GM23338 (cell line): ENCODE data around the gene SDHA. TPM values are rescaled to one million over a fixed set of nuclear protein-coding genes. Genes with fewer than 3 reads are reported as not detected.
A peak's percentile ranks its signal among the peaks of the same experiment; 100 is the strongest.
"Not testable (repeated sequence)": the region's sequence is repeated elsewhere in the genome, so short reads cannot be mapped to it uniquely, and the experiment has no call there.

ENCODE experiments used
- ATAC-seq: fragments of 200-7000 bp; cut with Tn5 transposase; 3 replicates; pipeline ENCODE4 v1.9.1; 2020
- DNase-seq: peaks from one replicate; pipeline ENCODE4 v3.0.0-alpha.2; 2015; ENCODE audit warnings: low spot score
- H2AFZ ChIP-seq: fragments of 200-600 bp; sonication (generic); 2 replicates; pipeline ENCODE4 v1.8.0; 2016; ENCODE audit warnings: antibody characterized with exemption, mild to moderate bottlenecking, moderate library complexity
- H3F3A ChIP-seq: fragments of 200-600 bp; sonication (generic); replicated peaks from 2 replicates; pipeline ENCODE4 v1.8.0; 2017; ENCODE audit warnings: antibody characterized with exemption, mixed run types, low read depth
- H3K27ac ChIP-seq: fragments of 200-600 bp; sonication (generic); 2 replicates; pipeline ENCODE4 v1.6.1; 2016; ENCODE audit warnings: low read depth
- H3K27me3 ChIP-seq: fragments of 200-600 bp; sonication (generic); 2 replicates; pipeline ENCODE4 v1.8.0; 2016; ENCODE audit warnings: mild to moderate bottlenecking, mixed run types, moderate library complexity; ENCODE audit not compliant: insufficient read depth
- H3K36me3 ChIP-seq: fragments of 200-600 bp; sonication (generic); 2 replicates; pipeline ENCODE4 v1.8.0; 2016; ENCODE audit warnings: mild to moderate bottlenecking; ENCODE audit not compliant: insufficient read depth
- H3K4me1 ChIP-seq: fragments of 200-600 bp; sonication (generic); 2 replicates; pipeline ENCODE4 v1.8.0; 2016; ENCODE audit warnings: mild to moderate bottlenecking, moderate library complexity; ENCODE audit not compliant: insufficient read depth
- H3K4me2 ChIP-seq: fragments of 200-600 bp; sonication (generic); 2 replicates; pipeline ENCODE4 v1.7.1; 2017; ENCODE audit warnings: mixed run types
- H3K4me3 ChIP-seq: fragments of 200-600 bp; sonication (generic); 2 replicates; pipeline ENCODE4 v1.6.1; 2016; ENCODE audit warnings: mixed run types
- H3K79me2 ChIP-seq: fragments of 200-600 bp; sonication (generic); replicated peaks from 2 replicates; pipeline ENCODE4 v1.8.0; 2017; ENCODE audit warnings: mild to moderate bottlenecking; ENCODE audit not compliant: insufficient read depth
- H3K9me2 ChIP-seq: fragments of 200-600 bp; sonication (generic); 2 replicates; pipeline ENCODE4 v1.8.0; 2017; ENCODE audit not compliant: insufficient read depth
- H4K20me1 ChIP-seq: fragments of 200-600 bp; sonication (generic); replicated peaks from 2 replicates; pipeline ENCODE4 v1.8.0; 2017; ENCODE audit warnings: mild to moderate bottlenecking; ENCODE audit not compliant: insufficient read depth
- H3K27ac Mint-ChIP-seq: 2 replicates; pipeline ENCODE4 v1.8.0; 2020; ENCODE audit warnings: inconsistent platforms, mild to moderate bottlenecking, moderate library complexity, mixed read lengths
- H3K27me3 Mint-ChIP-seq: 3 replicates; pipeline ENCODE4 v1.8.0; 2022; ENCODE audit warnings: low read depth, mild to moderate bottlenecking, moderate library complexity, mixed read lengths, inconsistent platforms; ENCODE audit not compliant: insufficient read depth, poor library complexity
- H3K36me3 Mint-ChIP-seq: 3 replicates; pipeline ENCODE4 v1.8.0; 2021; ENCODE audit warnings: low read depth, mild to moderate bottlenecking, inconsistent platforms, moderate library complexity, mixed read lengths
- H3K4me1 Mint-ChIP-seq: 3 replicates; pipeline ENCODE4 v1.8.0; 2020; ENCODE audit warnings: mild to moderate bottlenecking, inconsistent platforms, mixed read lengths
- H3K4me3 Mint-ChIP-seq: 3 replicates; pipeline ENCODE4 v1.8.0; 2021; ENCODE audit warnings: moderate library complexity, mild to moderate bottlenecking, inconsistent platforms, mixed read lengths
- H3K9me3 Mint-ChIP-seq: 3 replicates; pipeline ENCODE4 v1.8.0; 2020; ENCODE audit warnings: moderate library complexity, mild to moderate bottlenecking, inconsistent platforms, mixed read lengths
- CREB1 ChIP-seq: fragments of 250-450 bp; sonication (Bioruptor Pico); IDR thresholded peaks from 2 replicates; pipeline ENCODE4 v1.5.0; 2020; ENCODE audit warnings: low read depth, mild to moderate bottlenecking, moderate library complexity
- EZH2 ChIP-seq: fragments of 200-600 bp; sonication (generic); IDR thresholded peaks from one replicate; pipeline ENCODE4 v1.8.0; 2017; ENCODE audit warnings: antibody characterized with exemption, mild to moderate bottlenecking, low read depth; ENCODE audit not compliant: unreplicated experiment
- JUNB ChIP-seq: IDR thresholded peaks from one replicate; pipeline ENCODE4 v1.6.1; 2016; ENCODE audit warnings: antibody characterized with exemption; ENCODE audit not compliant: unreplicated experiment
- NANOG ChIP-seq: IDR thresholded peaks from 2 replicates; pipeline ENCODE4 v1.6.1; 2016; ENCODE audit warnings: antibody characterized with exemption, borderline replicate concordance
- POLR2AphosphoS5 ChIP-seq: IDR thresholded peaks from 2 replicates; pipeline ENCODE4 v1.6.1; 2016; ENCODE audit warnings: antibody characterized with exemption, low read depth
- STAT1 ChIP-seq: IDR thresholded peaks from one replicate; pipeline ENCODE4 v1.6.1; 2016; ENCODE audit warnings: antibody characterized with exemption; ENCODE audit not compliant: unreplicated experiment
- ZNF331 ChIP-seq: fragments of 250-450 bp; sonication (Bioruptor Pico); IDR thresholded peaks from 2 replicates; pipeline ENCODE4 v1.5.0; 2020; ENCODE audit warnings: low read depth, mild to moderate bottlenecking, moderate library complexity
- polyA plus RNA-seq: library from polyadenylated mRNA; unstranded; fragments of >200 nt; fragmentation: Nextera tagmentation; extraction: Ambion mirVana; gene quantifications from 2 replicates; pipeline ENCODE4 v1.2.1, GENCODE V29; 2016
- total RNA-seq: library from RNA; depleted of rRNA; stranded (reverse); fragments of >200 nt; shearing (Covaris generic); gene quantifications from 2 replicates; pipeline ENCODE4 v1.2.3, GENCODE V29; 2014
- TF ChIP-seq, protein P1 (sequence below): fragments of 250-450 bp; sonication (Bioruptor Pico); IDR thresholded peaks from 2 replicates; pipeline ENCODE4 v1.5.0; 2020; ENCODE audit warnings: mild to moderate bottlenecking, moderate library complexity

Gene SDHA
- total and polyA plus RNA-seq, 2 experiments from 2014 or later: 62.2 to 70.6 TPM

DNA sequence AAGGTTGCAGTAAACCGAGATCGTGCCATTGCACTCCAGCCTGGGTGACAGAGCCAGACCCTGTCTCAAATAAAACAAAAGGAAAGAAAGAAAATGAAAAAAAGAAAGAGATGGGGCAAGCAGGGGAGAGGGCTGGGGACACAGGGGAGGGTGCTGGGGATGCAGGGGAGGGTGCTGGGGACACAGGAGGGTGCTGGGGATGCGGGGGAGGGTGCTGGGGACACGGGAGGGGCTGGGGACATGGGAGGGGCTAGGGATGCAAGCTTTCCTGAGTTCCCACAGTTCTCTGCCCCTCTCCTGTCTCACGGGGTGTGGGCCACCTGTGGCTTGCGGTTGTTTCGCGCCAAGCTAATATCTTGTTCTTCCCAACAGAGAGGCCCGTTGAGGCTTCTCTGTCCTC is 60.5 kb downstream of the SDHA start:
- Mint-ChIP-seq H3K36me3 (peaks cover 75% of the 10 kb centered on the region), H3K4me1 (no peaks in the 10 kb centered on the region; the same call in 2 of the 3 replicates), H3K27ac (no peak overlapping the region), H3K9me3 (peaks cover 35% of the 10 kb centered on the region), H3K4me3 (no peak overlapping the region), H3K27me3 (peaks cover 16% of the 10 kb centered on the region)
- no peak for TF ChIP-seq ZNF331 (CRISPR knock-in tag)
- no peak for TF ChIP-seq STAT1
- no peak for TF ChIP-seq JUNB
- TF ChIP-seq EZH2: no peak
- no peak for TF ChIP-seq NANOG
- peaks cover 74% of the 10 kb centered on the region for H3K79me2 ChIP-seq
- H3K9me2 ChIP-seq: no peaks in the 10 kb centered on the region
- ATAC-seq (no peak), DNase-seq (no peak)
- H3K36me3 ChIP-seq: peaks cover 5% of the 10 kb centered on the region; the same call in 1 of the 2 replicates
- H3K4me2 ChIP-seq: no peak overlapping the region
- H3K4me1 ChIP-seq: no peaks in the 10 kb centered on the region
- no peak overlapping the region for H3K4me3 ChIP-seq
- peaks cover 7% of the 10 kb centered on the region; the same call in 1 of the 2 replicates for H4K20me1 ChIP-seq
- no peak overlapping the region for H2AFZ ChIP-seq
- H3F3A ChIP-seq: no peaks in the 10 kb centered on the region
- no peak overlapping the region for H3K27ac ChIP-seq
- H3K27me3 ChIP-seq: no peaks in the 10 kb centered on the region

DNA sequence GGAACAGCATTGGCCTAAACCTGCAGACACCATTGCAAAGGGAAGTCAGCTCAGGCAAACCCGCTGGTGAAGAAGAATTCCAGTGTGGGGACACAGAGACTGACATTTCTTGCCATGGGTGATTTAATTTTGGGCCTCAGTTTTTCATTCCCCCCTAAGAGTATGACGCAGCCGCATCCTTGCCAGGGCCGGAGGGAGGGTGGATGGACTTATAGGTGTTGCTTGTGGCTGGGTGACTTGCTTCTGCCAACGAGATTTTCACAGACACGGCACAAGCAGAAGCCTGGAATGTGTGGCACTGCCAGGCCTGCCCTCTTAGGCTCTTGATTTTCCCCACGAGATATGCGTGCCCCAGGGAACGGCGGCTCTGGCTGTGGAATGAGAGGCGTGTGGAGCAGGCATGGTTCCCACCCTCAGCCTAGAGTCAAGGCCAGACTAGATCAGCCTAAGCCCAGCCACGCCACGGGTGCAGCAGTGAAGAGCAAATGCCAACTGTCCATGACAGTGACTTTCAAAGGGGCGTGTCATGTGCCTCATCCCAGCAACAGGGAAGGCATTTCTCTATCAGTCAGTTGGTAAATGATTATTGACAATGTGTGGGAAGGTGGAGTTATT is 61.0 kb downstream of the SDHA start:
- H3K79me2 ChIP-seq: peaks cover 74% of the 10 kb centered on the region
- Mint-ChIP-seq H3K36me3 (peaks cover 75% of the 10 kb centered on the region), H3K27me3 (peaks cover 20% of the 10 kb centered on the region), H3K9me3 (peaks cover 40% of the 10 kb centered on the region)
- not testable (repeated sequence) for H3K4me3 Mint-ChIP-seq, H2AFZ ChIP-seq, H3K27me3 ChIP-seq, H3K27ac Mint-ChIP-seq, H3K4me1 Mint-ChIP-seq, H3K4me3 ChIP-seq, H3K4me1 ChIP-seq, H3F3A ChIP-seq, H4K20me1 ChIP-seq, H3K9me2 ChIP-seq, ATAC-seq, DNase-seq, H3K27ac ChIP-seq, H3K36me3 ChIP-seq, H3K4me2 ChIP-seq

DNA sequence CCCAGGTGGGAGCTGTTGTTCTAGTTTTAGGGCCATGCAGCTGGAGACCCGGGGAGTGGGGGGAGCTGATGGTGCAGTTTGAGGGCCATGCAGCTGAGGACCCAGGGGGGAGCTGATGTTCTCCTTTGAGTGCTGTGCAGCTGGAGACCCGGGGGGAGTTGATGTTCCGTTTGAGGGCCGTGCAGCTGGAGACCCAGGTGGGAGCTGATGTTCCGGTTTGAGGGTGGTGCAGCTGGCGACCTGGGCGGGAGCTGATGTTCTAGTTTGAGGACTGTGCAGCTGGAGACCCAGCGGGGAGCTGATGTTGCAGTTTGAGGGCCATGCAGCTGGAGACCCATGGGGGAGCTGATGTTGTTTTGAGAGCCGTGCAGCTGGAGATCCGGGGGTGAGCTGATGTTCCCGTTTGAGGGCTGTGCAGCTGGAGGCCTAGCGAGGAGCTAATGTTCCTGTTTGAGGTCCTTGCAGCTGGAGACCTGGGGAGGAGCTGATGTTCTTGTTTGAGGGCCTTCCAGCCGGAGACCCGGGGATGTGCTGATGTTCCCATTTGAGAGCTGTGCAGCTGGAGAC is 68.0 kb downstream of the SDHA start:
- Mint-ChIP-seq H3K4me1 (no peaks in the 10 kb centered on the region), H3K27ac (peak overlapping the region; percentile 52; the same call in 1 of the 2 replicates), H3K9me3 (peaks cover 36% of the 10 kb centered on the region), H3K36me3 (peaks cover 64% of the 10 kb centered on the region), H3K4me3 (no peak overlapping the region), H3K27me3 (peaks cover 21% of the 10 kb centered on the region)
- Histone ChIP-seq H3K4me3 (no peak overlapping the region), H3K79me2 (peaks cover 77% of the 10 kb centered on the region), H3K27me3 (no peaks in the 10 kb centered on the region), H3K4me1 (no peaks in the 10 kb centered on the region), H2AFZ (no peak overlapping the region), H3K27ac (no peak overlapping the region), H3K36me3 (no peaks in the 10 kb centered on the region; the same call in 1 of the 2 replicates), H3K9me2 (no peaks in the 10 kb centered on the region), H4K20me1 (0 out of 2 replicates have a peak, but pooled peaks cover 9% of the 10 kb centered on the region), H3F3A (no peaks in the 10 kb centered on the region), H3K4me2 (no peak overlapping the region)
- DNase-seq: no peak
- ATAC-seq: no peak
- TF ChIP-seq ZNF331 (CRISPR knock-in tag) (no peak), POLR2AphosphoS5 (no peak), CREB1 (CRISPR knock-in tag) (no peak)
- TF ChIP-seq, protein P1, sequence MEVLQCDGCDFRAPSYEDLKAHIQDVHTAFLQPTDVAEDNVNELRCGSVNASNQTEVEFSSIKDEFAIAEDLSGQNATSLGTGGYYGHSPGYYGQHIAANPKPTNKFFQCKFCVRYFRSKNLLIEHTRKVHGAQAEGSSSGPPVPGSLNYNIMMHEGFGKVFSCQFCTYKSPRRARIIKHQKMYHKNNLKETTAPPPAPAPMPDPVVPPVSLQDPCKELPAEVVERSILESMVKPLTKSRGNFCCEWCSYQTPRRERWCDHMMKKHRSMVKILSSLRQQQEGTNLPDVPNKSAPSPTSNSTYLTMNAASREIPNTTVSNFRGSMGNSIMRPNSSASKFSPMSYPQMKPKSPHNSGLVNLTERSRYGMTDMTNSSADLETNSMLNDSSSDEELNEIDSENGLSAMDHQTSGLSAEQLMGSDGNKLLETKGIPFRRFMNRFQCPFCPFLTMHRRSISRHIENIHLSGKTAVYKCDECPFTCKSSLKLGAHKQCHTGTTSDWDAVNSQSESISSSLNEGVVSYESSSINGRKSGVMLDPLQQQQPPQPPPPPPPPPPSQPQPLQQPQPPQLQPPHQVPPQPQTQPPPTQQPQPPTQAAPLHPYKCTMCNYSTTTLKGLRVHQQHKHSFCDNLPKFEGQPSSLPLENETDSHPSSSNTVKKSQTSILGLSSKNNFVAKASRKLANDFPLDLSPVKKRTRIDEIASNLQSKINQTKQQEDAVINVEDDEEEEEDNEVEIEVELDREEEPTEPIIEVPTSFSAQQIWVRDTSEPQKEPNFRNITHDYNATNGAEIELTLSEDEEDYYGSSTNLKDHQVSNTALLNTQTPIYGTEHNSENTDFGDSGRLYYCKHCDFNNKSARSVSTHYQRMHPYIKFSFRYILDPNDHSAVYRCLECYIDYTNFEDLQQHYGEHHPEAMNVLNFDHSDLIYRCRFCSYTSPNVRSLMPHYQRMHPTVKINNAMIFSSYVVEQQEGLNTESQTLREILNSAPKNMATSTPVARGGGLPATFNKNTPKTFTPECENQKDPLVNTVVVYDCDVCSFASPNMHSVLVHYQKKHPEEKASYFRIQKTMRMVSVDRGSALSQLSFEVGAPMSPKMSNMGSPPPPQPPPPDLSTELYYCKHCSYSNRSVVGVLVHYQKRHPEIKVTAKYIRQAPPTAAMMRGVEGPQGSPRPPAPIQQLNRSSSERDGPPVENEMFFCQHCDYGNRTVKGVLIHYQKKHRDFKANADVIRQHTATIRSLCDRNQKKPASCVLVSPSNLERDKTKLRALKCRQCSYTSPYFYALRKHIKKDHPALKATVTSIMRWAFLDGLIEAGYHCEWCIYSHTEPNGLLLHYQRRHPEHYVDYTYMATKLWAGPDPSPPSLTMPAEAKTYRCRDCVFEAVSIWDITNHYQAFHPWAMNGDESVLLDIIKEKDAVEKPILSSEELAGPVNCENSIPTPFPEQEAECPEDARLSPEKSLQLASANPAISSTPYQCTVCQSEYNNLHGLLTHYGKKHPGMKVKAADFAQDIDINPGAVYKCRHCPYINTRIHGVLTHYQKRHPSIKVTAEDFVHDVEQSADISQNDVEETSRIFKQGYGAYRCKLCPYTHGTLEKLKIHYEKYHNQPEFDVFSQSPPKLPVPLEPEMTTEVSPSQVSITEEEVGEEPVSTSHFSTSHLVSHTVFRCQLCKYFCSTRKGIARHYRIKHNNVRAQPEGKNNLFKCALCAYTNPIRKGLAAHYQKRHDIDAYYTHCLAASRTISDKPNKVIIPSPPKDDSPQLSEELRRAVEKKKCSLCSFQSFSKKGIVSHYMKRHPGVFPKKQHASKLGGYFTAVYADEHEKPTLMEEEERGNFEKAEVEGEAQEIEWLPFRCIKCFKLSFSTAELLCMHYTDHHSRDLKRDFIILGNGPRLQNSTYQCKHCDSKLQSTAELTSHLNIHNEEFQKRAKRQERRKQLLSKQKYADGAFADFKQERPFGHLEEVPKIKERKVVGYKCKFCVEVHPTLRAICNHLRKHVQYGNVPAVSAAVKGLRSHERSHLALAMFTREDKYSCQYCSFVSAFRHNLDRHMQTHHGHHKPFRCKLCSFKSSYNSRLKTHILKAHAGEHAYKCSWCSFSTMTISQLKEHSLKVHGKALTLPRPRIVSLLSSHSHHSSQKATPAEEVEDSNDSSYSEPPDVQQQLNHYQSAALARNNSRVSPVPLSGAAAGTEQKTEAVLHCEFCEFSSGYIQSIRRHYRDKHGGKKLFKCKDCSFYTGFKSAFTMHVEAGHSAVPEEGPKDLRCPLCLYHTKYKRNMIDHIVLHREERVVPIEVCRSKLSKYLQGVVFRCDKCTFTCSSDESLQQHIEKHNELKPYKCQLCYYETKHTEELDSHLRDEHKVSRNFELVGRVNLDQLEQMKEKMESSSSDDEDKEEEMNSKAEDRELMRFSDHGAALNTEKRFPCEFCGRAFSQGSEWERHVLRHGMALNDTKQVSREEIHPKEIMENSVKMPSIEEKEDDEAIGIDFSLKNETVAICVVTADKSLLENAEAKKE: no peak
